PC-9 (cell line): ENCODE results near the gene ANKRD10. TPM values are rescaled to one million over a fixed set of nuclear protein-coding genes. Genes with fewer than 3 reads are reported as not detected.

Experiments used
- BruUV-seq: library from RNA; stranded (reverse); fragments of 400-500 nt; replicated peaks from 2 replicates; lab custom pipeline; 2021; lab: Mats Ljungman, UMichigan
- CTCF ChIA-PET: fragments of 300-600 bp; sonication (Branson Sonifier 250); formaldehyde crosslinking; loops from one replicate; lab custom pipeline; 2022; ENCODE audit warnings: antibody characterized with exemption; lab: Charles Lee
- POLR2A ChIA-PET: fragments of 300-600 bp; sonication (Branson Sonifier 250); formaldehyde crosslinking; loops from one replicate; lab custom pipeline; 2022; ENCODE audit warnings: antibody characterized with exemption; ENCODE audit not compliant: unreplicated experiment; lab: Charles Lee
- DNase-seq, 2 experiments: peaks; one replicate each; pipeline versions ENCODE4 v3.0.0 to v3.0.0-alpha.2; 2015 to 2022; ENCODE audit warnings: mixed read lengths in 1 of 2
- H2AFZ ChIP-seq: fragments of 200-600 bp; sonication (generic); 2 replicates; pipeline ENCODE4 v1.8.1; 2017; ENCODE audit warnings: antibody characterized with exemption
- H3F3A ChIP-seq: fragments of 200-600 bp; sonication (generic); 2 replicates; pipeline ENCODE4 v1.8.1; 2017; ENCODE audit warnings: antibody characterized with exemption, mild to moderate bottlenecking, low read depth; ENCODE audit not compliant: insufficient read depth
- H3K27ac ChIP-seq: fragments of 200-600 bp; sonication (generic); 2 replicates; pipeline ENCODE4 v1.6.1; 2016; ENCODE audit warnings: mixed run types
- H3K27me3 ChIP-seq: fragments of 200-600 bp; sonication (generic); 2 replicates; pipeline ENCODE4 v1.6.1; 2016; ENCODE audit warnings: low read depth, mixed run types; ENCODE audit not compliant: insufficient read depth
- H3K36me3 ChIP-seq: fragments of 200-600 bp; sonication (generic); 2 replicates; pipeline ENCODE4 v1.6.1; 2016; ENCODE audit warnings: low read depth, mixed run types
- H3K4me1 ChIP-seq: fragments of 200-600 bp; sonication (generic); replicated peaks from 2 replicates; pipeline ENCODE4 v1.6.1; 2016; ENCODE audit warnings: mixed run types; ENCODE audit not compliant: insufficient read depth
- H3K4me2 ChIP-seq: fragments of 200-600 bp; sonication (generic); 2 replicates; pipeline ENCODE4 v1.6.1; 2017; ENCODE audit warnings: mixed run types
- H3K4me3 ChIP-seq: fragments of 200-600 bp; sonication (generic); 2 replicates; pipeline ENCODE4 v1.6.1; 2016; ENCODE audit warnings: mixed run types
- H3K79me2 ChIP-seq: fragments of 200-600 bp; sonication (generic); 2 replicates; pipeline ENCODE4 v1.6.1; 2017; ENCODE audit warnings: low read depth, mixed run types
- H3K9me2 ChIP-seq: fragments of 200-600 bp; sonication (generic); 2 replicates; pipeline ENCODE4 v1.8.1; 2017; ENCODE audit warnings: mild to moderate bottlenecking; ENCODE audit not compliant: insufficient read depth
- H3K9me3 ChIP-seq: fragments of 200-600 bp; sonication (generic); 2 replicates; pipeline ENCODE4 v1.8.1; 2016; ENCODE audit warnings: low read depth; ENCODE audit not compliant: insufficient read depth
- H4K20me1 ChIP-seq: fragments of 200-600 bp; sonication (generic); 2 replicates; pipeline ENCODE4 v1.8.1; 2017; ENCODE audit not compliant: insufficient read depth
- CTCF ChIP-seq: fragments of 200-600 bp; sonication (generic); conservative IDR thresholded peaks from 2 replicates; pipeline ENCODE4 v1.6.1; 2017; ENCODE audit warnings: mixed run types, antibody characterized with exemption, mild to moderate bottlenecking, moderate library complexity
- EZH2 ChIP-seq: fragments of 200-600 bp; sonication (generic); IDR thresholded peaks from 2 replicates; pipeline ENCODE4 v1.8.0; 2017; ENCODE audit warnings: antibody characterized with exemption, low read depth
- intact Hi-C: fragments of 100-400 bp; cut with micrococcal nuclease; formaldehyde crosslinking; loops from one replicate; pipeline ENCODE4 v1.10.0; 2022; ENCODE audit not compliant: unreplicated experiment
- total RNA-seq: library from RNA; stranded (reverse); gene quantifications from 2 replicates; pipeline ENCODE4 v1.2.3, GENCODE V29; 2021

Gene ANKRD10
- total RNA-seq, 1 experiment from 2014 or later = 155 TPM

GRCh38 chr13:110936519-110936918, 21.6 kb upstream of the ANKRD10 start:
- Histone ChIP-seq H2AFZ (no peak overlapping the region), H3K4me3 (no peak overlapping the region), H3K4me2 (no peak overlapping the region), H3K79me2 (no peaks in the 10 kb centered on the region), H3K4me1 (no peaks in the 10 kb centered on the region), H3K9me3 (peaks cover 6% of the 10 kb centered on the region; the same call in 1 of the 2 replicates), H3K27ac (no peak overlapping the region), H3K36me3 (no peaks in the 10 kb centered on the region), H3K27me3 (no peaks in the 10 kb centered on the region), H3K9me2 (no peaks in the 10 kb centered on the region), H3F3A (no peaks in the 10 kb centered on the region), H4K20me1 (no peaks in the 10 kb centered on the region)
- POLR2A ChIA-PET = no interaction called here
- DNase-seq = no peak
- intact Hi-C loops = no loop called here
- BruUV-seq = no TSS peak
- TF ChIP-seq EZH2 = no peak
- TF ChIP-seq CTCF = no peak
- CTCF ChIA-PET = no interaction called here

- no peak for DNase-seq
- no peaks in the 10 kb centered on the region for H3F3A ChIP-seq
- intact Hi-C loops = no loop called here
- H3K27ac ChIP-seq = no peak overlapping the region
- TF ChIP-seq CTCF (no peak), EZH2 (no peak)
- H3K36me3 ChIP-seq = no peaks in the 10 kb centered on the region
- no peaks in the 10 kb centered on the region for H3K4me1 ChIP-seq
- no TSS peak for BruUV-seq
- peaks cover 6% of the 10 kb centered on the region; the same call in 1 of the 2 replicates for H3K9me3 ChIP-seq
- H3K4me2 ChIP-seq = no peak overlapping the region
- POLR2A ChIA-PET = no interaction called here
- H4K20me1 ChIP-seq = no peaks in the 10 kb centered on the region
- no peaks in the 10 kb centered on the region for H3K79me2 ChIP-seq
- peaks cover 26% of the 10 kb centered on the region; the same call in 1 of the 2 replicates for H3K27me3 ChIP-seq
- no peak overlapping the region for H2AFZ ChIP-seq
- H3K4me3 ChIP-seq = no peak overlapping the region
- CTCF ChIA-PET = no interaction called here
- no peaks in the 10 kb centered on the region for H3K9me2 ChIP-seq
Measured at GRCh38 chr13:110932588-110932987, 17.7 kb upstream of the ANKRD10 start.

GRCh38 chr13:110929104-110929777, 14.4 kb upstream of the ANKRD10 start:
- no TSS peak for BruUV-seq
- no peaks in the 10 kb centered on the region for H4K20me1 ChIP-seq
- no peaks in the 10 kb centered on the region for H3K79me2 ChIP-seq

More at GRCh38 chr13:110929104-110929777, 14.4 kb upstream of the ANKRD10 start:
- Histone ChIP-seq H3F3A (no peaks in the 10 kb centered on the region), H3K4me3 (no peak overlapping the region), H3K9me2 (no peaks in the 10 kb centered on the region), H3K27ac (no peak overlapping the region), H3K4me1 (no peaks in the 10 kb centered on the region), H3K9me3 (peaks cover 6% of the 10 kb centered on the region; the same call in 1 of the 2 replicates), H3K4me2 (no peak overlapping the region), H2AFZ (no peak overlapping the region), H3K36me3 (no peaks in the 10 kb centered on the region), H3K27me3 (peaks cover 32% of the 10 kb centered on the region; the same call in 1 of the 2 replicates)
- no peak for DNase-seq
- POLR2A ChIA-PET = no interaction called here
- intact Hi-C loops = no loop called here
- CTCF ChIA-PET = no interaction called here
- TF ChIP-seq EZH2 (no peak), CTCF (no peak)
